Brain microvascular endothelial cell (primary cell): ENCODE data around the gene RIMS1.
A peak's percentile ranks its signal among the peaks of the same experiment; 100 is the strongest.

Source experiments
- DNase-seq: peaks from one replicate; pipeline ENCODE4 v3.0.0-alpha.2; 2020
- H3K27ac ChIP-seq: fragments of 250-450 bp; sonication (Bioruptor Pico); 2 replicates; pipeline ENCODE4 v1.5.1; 2020; ENCODE audit warnings: mild to moderate bottlenecking, moderate library complexity
- H3K27me3 ChIP-seq: fragments of 250-450 bp; sonication (Bioruptor Pico); replicated peaks from 2 replicates; pipeline ENCODE4 v1.5.1; 2020; ENCODE audit warnings: mild to moderate bottlenecking
- H3K36me3 ChIP-seq: fragments of 250-450 bp; sonication (Bioruptor Pico); replicated peaks from 2 replicates; pipeline ENCODE4 v1.5.1; 2020; ENCODE audit warnings: mild to moderate bottlenecking
- H3K4me3 ChIP-seq: 2 replicates; pipeline ENCODE4 v1.5.1; 2011; ENCODE audit warnings: low read depth, mild to moderate bottlenecking, control low read depth, low read length, moderate library complexity
- in situ Hi-C: cut with HindIII; loops from 2 replicates; pipeline ENCODE4 v1.10.0; 2017; ENCODE audit warnings: low sequenced_read_pairs, low pct_ligation_motif_present
- TF ChIP-seq, protein P1 (sequence below): IDR thresholded peaks from 2 replicates; pipeline ENCODE4 v1.5.1; 2011; ENCODE audit warnings: low read depth, mild to moderate bottlenecking, moderate library complexity, low read length, control low read depth, inconsistent platforms; ENCODE audit errors: missing control alignments

Gene RIMS1

DNA sequence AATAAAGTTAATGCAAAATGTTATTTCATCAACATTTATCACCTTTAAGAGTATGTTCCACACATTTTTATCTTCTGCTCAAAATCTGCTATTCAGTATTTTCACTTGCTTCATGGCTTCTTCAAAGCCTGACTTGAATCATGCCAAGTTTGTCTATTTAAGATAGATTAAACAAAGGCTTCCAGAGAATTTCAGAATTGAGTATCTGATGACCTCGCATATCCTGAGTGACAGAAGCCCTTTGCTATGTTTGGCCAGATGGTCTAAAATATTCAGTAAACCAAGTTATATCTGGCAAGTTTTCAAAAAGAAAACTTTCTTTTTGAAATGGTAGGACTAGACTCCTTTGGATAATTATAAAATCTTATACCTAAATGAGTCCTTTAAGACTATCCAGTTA, 386.6 kb downstream of the RIMS1 start:
- Histone ChIP-seq H3K36me3 (no peaks in the 10 kb centered on the region), H3K4me3 (no peak overlapping the region), H3K27ac (no peak overlapping the region), H3K27me3 (no peaks in the 10 kb centered on the region)
- DNase-seq = peak; percentile 69
- TF ChIP-seq, protein P1, sequence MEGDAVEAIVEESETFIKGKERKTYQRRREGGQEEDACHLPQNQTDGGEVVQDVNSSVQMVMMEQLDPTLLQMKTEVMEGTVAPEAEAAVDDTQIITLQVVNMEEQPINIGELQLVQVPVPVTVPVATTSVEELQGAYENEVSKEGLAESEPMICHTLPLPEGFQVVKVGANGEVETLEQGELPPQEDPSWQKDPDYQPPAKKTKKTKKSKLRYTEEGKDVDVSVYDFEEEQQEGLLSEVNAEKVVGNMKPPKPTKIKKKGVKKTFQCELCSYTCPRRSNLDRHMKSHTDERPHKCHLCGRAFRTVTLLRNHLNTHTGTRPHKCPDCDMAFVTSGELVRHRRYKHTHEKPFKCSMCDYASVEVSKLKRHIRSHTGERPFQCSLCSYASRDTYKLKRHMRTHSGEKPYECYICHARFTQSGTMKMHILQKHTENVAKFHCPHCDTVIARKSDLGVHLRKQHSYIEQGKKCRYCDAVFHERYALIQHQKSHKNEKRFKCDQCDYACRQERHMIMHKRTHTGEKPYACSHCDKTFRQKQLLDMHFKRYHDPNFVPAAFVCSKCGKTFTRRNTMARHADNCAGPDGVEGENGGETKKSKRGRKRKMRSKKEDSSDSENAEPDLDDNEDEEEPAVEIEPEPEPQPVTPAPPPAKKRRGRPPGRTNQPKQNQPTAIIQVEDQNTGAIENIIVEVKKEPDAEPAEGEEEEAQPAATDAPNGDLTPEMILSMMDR = no peak
- in situ Hi-C loops = no loop called here

DNA sequence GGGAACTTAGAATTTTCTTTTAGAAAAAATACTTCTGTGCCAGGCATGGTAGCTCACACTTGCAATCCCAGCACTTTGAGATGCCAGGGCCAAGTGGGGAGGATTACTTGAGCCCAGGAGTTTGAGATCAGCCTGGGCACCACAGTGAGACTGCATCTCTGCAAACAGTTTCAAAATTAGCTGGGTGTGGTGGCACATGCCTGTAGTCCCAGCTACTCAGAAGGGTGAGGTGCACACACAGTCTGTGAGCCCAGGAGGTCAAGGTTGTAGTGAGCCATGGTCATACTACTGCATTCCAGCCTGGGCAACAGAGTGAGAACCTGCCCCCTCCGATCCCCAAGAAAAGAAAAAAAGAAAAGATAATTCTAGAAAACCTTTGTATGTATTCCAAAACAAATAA, 389.5 kb downstream of the RIMS1 start:
- Histone ChIP-seq H3K27ac (no peak overlapping the region), H3K4me3 (no peak overlapping the region), H3K27me3 (no peaks in the 10 kb centered on the region), H3K36me3 (no peaks in the 10 kb centered on the region)
- in situ Hi-C loops = no loop called here
- TF ChIP-seq, protein P1 = no peak
- DNase-seq = no peak

DNA sequence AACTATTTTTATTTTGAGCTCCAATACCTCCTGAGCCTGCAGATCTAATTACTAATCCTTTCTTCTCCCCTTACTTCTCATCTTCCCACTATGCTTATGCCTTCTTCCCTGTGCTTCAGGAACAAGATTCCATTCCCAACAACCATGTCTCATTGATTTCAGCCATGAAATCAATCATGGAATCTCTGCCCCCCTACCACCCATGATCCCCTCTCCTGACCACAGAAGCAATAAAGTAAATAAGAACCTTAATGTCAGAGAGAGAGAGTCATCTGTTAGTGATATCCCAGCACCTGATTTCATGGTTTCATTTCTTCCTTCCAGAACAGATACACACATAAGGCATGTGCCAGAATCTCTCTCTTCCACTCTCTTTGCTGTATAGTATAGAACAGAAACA, 395.9 kb downstream of the RIMS1 start:
- Histone ChIP-seq H3K36me3 (no peaks in the 10 kb centered on the region), H3K4me3 (no peak overlapping the region), H3K27ac (no peak overlapping the region), H3K27me3 (no peaks in the 10 kb centered on the region)
- in situ Hi-C loops = no loop called here
- no peak for DNase-seq
- TF ChIP-seq, protein P1 = no peak

DNA sequence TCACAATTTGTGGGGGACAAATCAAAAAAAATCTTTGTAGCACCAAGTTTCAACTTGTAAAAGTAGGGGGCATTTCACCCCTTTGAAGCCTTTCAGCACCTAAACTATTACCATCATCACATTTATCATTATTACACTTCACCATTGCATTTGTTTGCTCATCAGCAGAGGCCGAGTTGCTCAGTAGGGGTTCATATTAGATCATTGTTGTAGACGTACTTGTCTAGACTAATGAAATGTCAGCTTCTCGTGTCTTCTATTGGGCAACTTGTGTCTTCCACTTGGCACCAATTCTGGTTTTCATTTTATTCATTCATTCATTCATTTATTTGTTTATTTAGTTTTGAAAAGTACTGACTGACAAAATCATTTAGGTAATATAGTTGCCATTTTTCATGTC, 397.2 kb downstream of the RIMS1 start:
- H3K4me3 ChIP-seq = no peak overlapping the region
- in situ Hi-C loops = no loop called here
- H3K27me3 ChIP-seq = no peaks in the 10 kb centered on the region
- TF ChIP-seq, protein P1 = no peak
- H3K27ac ChIP-seq = no peak overlapping the region
- no peaks in the 10 kb centered on the region for H3K36me3 ChIP-seq
- DNase-seq = peak; percentile 70

DNA sequence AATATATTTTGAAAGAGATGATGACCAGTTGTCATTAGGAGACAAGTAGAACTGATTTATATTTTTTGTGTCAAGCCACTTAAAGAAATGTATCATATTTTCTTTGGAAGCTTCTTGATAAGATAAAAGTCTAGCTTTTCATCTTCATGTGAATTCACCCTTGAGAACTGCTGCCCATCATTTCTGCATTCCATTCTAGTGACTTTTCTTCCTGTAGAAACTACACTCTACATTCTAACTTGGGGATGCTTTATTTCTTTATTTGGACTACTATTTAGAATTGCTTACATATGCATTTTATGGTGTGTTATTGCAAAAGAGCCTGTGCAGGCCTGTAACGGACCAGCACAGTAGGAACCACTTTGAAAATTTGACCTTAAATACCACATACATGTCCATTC, 400.6 kb downstream of the RIMS1 start:
- in situ Hi-C loops = no loop called here
- Histone ChIP-seq H3K27ac (peak overlapping the region; percentile 55), H3K36me3 (no peaks in the 10 kb centered on the region), H3K4me3 (no peak overlapping the region), H3K27me3 (no peaks in the 10 kb centered on the region)
- TF ChIP-seq, protein P1 = no peak
- peak; percentile 77 for DNase-seq

DNA sequence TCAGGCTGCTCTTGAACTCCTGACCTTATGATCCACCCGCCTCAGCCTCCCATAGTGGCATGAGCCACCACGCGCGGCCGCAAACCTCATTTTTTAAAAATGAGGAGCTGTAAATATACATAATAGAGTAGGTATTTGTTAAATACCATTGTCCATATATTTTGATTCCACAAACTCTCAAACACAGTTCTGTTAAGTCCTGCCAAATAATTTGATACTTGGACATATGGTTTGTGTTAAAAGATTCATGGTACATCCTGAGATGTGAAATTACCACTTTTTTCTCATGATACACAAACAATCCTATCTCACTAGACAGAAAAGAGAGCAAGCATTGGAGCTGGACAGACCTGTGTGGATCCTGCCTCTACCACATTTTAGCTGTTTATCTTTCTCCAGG, 401.5 kb downstream of the RIMS1 start:
- DNase-seq = no peak
- TF ChIP-seq, protein P1 = no peak
- Histone ChIP-seq H3K4me3 (no peak overlapping the region), H3K27me3 (no peaks in the 10 kb centered on the region), H3K36me3 (no peaks in the 10 kb centered on the region), H3K27ac (no peak overlapping the region)
- in situ Hi-C loops = no loop called here
